Brain microvascular endothelial cell (primary cell): ENCODE measurements around the gene ZFPM1.

Source experiments
- DNase-seq: peaks from one replicate; pipeline ENCODE4 v3.0.0-alpha.2; 2020
- H3K27ac ChIP-seq: fragments of 250-450 bp; sonication (Bioruptor Pico); 2 replicates; pipeline ENCODE4 v1.5.1; 2020; ENCODE audit warnings: mild to moderate bottlenecking, moderate library complexity
- H3K27me3 ChIP-seq: fragments of 250-450 bp; sonication (Bioruptor Pico); replicated peaks from 2 replicates; pipeline ENCODE4 v1.5.1; 2020; ENCODE audit warnings: mild to moderate bottlenecking
- H3K36me3 ChIP-seq: fragments of 250-450 bp; sonication (Bioruptor Pico); replicated peaks from 2 replicates; pipeline ENCODE4 v1.5.1; 2020; ENCODE audit warnings: mild to moderate bottlenecking
- H3K4me3 ChIP-seq: 2 replicates; pipeline ENCODE4 v1.5.1; 2011; ENCODE audit warnings: low read depth, mild to moderate bottlenecking, control low read depth, low read length, moderate library complexity
- CTCF ChIP-seq: IDR thresholded peaks from 2 replicates; pipeline ENCODE4 v1.5.1; 2011; ENCODE audit warnings: low read depth, mild to moderate bottlenecking, moderate library complexity, low read length, control low read depth, inconsistent platforms; ENCODE audit errors: missing control alignments
- in situ Hi-C: cut with HindIII; loops from 2 replicates; pipeline ENCODE4 v1.10.0; 2017; ENCODE audit warnings: low sequenced_read_pairs, low pct_ligation_motif_present

Gene ZFPM1

GRCh38 chr16:88548985-88549384 lies 95.9 kb downstream of the ZFPM1 start:
- no peak overlapping the region for H3K27ac ChIP-seq
- in situ Hi-C loops, result loop anchor here (25.0 kb wide), 1 partner anchor 112 kb away; no protein-coding TSS in a partner anchor
- no peak overlapping the region for H3K4me3 ChIP-seq
- H3K27me3 ChIP-seq, result peaks cover 34% of the 10 kb centered on the region
- no peak for DNase-seq
- no peaks in the 10 kb centered on the region for H3K36me3 ChIP-seq
- TF ChIP-seq CTCF, result no peak

DNA sequence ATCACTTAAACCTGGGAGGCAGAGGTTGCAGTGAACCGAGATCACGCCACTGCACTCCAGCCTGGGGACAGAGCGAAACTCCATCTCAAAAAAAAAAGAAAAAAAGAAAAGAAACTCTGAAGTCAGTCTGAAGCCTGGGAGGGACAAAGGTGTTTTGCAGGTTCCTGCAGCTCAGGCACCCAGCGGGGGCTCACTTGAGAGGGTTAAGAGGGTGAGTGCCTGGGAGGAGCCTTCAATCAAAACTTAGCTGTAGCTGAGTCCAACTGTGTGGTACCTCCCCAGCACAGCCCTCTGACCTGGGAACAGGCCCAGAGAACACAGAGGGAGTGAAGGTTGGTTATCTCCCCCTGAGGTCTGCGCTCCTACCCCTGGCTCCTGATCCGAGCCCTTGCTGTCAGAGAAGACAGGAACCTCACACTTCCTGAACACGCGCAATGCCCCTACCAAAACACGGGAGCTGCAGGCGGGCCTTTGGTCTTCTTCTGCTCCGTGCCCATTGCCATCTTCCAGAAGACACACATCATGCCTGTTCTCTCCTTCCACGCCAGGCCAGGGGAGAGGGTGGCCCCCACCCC lies 96.7 kb downstream of the ZFPM1 start:
- in situ Hi-C loops, result loop anchor here (25.0 kb wide), 1 partner anchor 112 kb away; no protein-coding TSS in a partner anchor
- Histone ChIP-seq H3K27me3 (peaks cover 38% of the 10 kb centered on the region), H3K4me3 (no peak overlapping the region), H3K36me3 (no peaks in the 10 kb centered on the region), H3K27ac (no peak overlapping the region)
- DNase-seq, result no peak
- TF ChIP-seq CTCF, result no peak

DNA sequence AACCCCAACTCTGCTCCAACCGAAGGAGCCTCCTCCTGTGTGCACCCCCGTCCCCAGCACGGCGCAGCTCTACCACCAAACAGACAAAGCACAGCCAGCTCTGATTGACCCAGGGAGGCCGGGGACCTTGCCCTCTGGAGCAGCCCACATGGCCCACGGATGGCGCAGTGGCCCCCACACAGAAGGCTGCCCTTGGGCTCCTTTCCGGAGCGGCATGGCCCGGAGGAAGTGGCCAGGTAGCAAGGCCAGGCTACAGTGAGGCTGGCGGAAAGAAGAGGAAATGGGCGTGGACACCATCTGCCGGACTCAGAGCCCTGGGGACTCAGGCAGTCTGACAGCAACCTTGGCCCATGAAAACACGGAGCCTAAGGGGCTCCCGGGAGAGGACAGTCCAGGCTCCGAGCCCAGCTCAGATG lies 97.2 kb downstream of the ZFPM1 start:
- in situ Hi-C loops, result no loop called here
- TF ChIP-seq CTCF, result no peak
- Histone ChIP-seq H3K27ac (no peak overlapping the region), H3K4me3 (no peak overlapping the region), H3K36me3 (no peaks in the 10 kb centered on the region), H3K27me3 (peaks cover 38% of the 10 kb centered on the region)
- no peak for DNase-seq

GRCh38 chr16:88552166-88552565 lies 99.1 kb downstream of the ZFPM1 start:
- H3K36me3 ChIP-seq, result no peaks in the 10 kb centered on the region
- H3K27me3 ChIP-seq, result peaks cover 32% of the 10 kb centered on the region
- H3K27ac ChIP-seq, result no peak overlapping the region
- in situ Hi-C loops, result no loop called here
- no peak overlapping the region for H3K4me3 ChIP-seq
- no peak for TF ChIP-seq CTCF
- no peak for DNase-seq

DNA sequence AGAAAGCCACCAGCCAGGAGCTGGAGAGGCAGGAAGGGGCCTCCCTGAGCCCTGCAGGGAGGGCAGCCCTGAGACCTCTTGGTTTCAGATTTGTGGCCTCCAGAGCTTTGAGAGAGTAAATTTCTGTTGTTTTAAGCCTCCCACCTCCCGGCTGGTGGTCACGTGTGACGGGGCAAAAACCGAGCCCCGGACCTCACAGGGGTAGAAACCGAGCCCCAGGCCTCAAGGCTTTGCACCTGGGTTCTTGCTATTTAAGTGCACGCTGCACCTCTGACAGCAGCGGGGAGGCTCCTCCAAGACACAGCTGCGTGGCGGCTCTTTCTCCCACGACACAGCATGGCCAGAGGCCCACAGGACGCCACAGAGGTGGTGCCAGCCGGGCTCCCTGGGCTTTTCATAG lies 99.7 kb downstream of the ZFPM1 start:
- Histone ChIP-seq H3K36me3 (no peaks in the 10 kb centered on the region), H3K27ac (no peak overlapping the region), H3K27me3 (peaks cover 32% of the 10 kb centered on the region), H3K4me3 (no peak overlapping the region)
- in situ Hi-C loops, result no loop called here
- TF ChIP-seq CTCF, result no peak
- no peak for DNase-seq

DNA sequence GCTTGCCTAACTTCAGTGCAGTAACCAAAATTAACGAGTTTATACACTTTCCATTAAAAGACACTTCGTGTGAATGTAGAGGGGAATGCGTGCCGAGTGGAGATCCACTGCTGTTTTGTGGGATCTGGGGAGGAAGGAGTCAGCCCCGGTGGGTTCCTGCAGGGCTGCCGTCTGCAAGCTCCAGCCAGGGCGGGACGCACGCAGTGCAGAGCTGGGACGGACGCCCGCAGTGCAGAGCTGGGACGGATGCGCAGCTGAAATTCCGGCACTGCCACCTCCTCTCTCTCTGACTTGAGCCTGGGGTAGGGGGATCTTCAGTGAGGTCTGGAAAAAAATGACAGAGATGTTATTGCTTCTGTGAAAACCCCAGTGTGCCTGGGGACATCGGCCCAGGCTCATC lies 100.7 kb downstream of the ZFPM1 start:
- Histone ChIP-seq H3K36me3 (no peaks in the 10 kb centered on the region), H3K4me3 (no peak overlapping the region), H3K27me3 (peaks cover 26% of the 10 kb centered on the region), H3K27ac (no peak overlapping the region)
- no peak for DNase-seq
- TF ChIP-seq CTCF, result no peak
- in situ Hi-C loops, result no loop called here
